Measurements from ENCODE around the gene BANK1.

DNA sequence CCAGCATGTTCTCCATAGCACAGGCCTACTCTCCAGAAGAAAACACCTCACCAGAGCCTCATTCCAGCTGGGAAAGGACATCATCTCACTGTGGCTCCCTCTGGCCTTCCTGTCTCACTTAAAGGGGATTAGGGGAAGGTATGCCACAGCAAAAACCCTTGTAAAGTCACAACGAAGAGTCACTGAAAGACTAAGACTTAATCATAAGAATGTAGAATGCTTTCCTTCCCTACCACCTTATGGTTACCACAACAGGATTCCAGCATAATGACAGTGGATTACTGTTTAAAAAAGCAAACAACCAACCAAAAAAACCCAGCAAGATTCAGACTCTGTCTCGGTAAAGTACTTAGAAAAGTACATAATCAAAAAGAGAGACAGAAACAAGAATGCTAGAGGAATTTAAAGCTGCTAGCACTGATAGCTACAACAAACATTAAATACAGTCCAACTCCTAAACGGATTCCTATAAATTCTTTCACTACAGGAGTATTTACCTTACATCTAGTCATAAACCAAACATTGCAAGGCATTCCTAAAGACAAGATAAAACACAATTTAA is 75.1 kb downstream of the BANK1 start:
- TF ChIP-seq POLR2A (IDR thresholded peaks at IDR 0.05) = no peak
- TF ChIP-seq, protein P1, sequence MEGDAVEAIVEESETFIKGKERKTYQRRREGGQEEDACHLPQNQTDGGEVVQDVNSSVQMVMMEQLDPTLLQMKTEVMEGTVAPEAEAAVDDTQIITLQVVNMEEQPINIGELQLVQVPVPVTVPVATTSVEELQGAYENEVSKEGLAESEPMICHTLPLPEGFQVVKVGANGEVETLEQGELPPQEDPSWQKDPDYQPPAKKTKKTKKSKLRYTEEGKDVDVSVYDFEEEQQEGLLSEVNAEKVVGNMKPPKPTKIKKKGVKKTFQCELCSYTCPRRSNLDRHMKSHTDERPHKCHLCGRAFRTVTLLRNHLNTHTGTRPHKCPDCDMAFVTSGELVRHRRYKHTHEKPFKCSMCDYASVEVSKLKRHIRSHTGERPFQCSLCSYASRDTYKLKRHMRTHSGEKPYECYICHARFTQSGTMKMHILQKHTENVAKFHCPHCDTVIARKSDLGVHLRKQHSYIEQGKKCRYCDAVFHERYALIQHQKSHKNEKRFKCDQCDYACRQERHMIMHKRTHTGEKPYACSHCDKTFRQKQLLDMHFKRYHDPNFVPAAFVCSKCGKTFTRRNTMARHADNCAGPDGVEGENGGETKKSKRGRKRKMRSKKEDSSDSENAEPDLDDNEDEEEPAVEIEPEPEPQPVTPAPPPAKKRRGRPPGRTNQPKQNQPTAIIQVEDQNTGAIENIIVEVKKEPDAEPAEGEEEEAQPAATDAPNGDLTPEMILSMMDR (IDR thresholded peaks at IDR 0.05) = no peak

Measured in vagina (tissue), 2 donors.